NCI-H446 (cell line): Measurements from ENCODE around the gene YOD1.

Source experiments
- DNase-seq, 2 experiments: peaks; one replicate each; lab custom pipeline; 2025; lab: John Stamatoyannopoulos, UW

Gene YOD1

DNA sequence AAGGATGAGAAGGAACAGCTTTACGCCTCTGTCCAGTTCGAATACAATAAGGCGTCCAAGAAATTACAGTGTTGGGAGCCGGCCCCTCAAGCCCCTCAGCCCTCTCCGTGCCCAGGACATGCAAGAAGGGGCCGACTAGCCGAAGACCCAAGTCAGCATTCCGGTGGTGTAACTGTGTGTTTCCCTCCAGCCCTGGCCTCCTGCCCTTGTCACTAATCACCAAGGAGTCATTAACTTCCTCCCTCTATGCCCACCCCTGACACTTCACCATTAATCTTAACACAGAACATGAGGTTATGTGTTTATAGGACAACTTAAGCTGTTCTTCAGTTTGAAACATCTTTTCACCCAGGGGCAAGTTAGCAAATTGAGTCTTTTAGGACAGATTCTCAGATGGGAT lies 21.2 kb upstream of the YOD1 start:
- no peak for DNase-seq

DNA sequence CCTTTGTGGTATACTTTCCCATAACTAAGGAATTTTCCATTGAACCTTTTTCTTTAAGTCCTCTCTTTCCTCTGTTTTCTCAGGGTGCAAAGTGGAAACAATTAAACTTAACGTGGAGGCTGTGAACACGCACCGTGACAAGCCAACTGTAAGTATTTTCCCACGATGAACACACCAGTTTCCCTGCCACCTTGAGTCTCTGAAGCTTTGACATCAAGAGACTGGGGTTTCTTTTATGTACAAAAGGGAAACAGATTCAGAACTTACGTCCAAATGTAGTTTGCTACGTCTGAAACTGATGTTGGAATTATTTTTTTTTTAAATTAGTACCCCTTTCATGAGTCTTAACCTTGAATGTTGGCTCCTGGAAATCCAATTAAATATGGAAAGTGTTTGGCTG lies 20.4 kb upstream of the YOD1 start:
- no peak for DNase-seq

DNA sequence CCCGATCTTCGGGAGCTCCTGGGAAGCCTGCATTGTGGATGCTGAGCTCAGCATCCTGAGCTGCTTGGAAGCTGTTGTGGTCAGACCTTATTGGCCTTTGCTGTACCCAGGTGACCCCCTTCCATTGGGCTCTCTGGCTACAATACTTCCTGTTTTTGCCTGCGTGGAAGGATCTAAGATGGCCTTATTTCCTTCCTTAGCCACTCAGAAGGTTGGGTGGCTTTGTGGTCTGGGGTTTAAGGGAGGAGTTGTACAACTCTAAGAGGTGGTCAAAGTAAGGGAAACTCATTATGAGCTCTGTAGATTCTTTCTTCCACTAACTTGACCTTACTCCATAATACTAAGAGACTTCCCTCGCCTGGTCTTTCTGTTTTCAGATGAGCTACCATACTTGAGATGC lies 19.8 kb upstream of the YOD1 start:
- DNase-seq, result no peak

DNA sequence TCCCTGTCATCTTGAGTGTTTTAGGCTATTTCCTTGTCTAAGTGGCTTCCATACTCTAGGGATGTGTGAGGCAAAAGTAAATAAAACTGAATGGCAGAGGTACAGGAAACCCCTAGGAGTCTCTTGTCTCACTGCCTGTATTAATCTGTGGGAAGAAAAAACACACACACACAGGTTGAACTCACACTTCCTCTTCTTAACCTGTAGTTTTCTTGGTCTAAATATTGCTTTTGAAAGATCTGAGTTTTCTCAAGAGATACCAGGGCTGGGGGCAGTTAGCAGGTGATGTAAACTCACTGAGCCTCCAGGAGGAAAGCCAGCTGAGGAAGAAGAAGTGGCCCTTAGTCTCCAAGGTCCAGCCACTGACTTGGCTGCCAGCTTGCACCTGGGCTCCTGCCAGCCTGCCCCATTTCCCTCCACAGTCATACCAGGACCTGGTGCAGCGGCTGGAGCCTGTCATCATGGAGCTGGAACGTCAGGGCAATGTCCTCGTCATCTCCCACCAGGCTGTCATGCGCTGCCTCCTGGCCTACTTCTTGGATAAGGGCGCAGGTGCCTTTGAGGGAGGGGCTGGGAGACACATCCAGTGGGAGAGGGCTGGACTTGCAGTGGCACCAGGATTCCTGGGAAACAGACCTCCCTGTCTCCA lies 19.0 kb upstream of the YOD1 start:
- DNase-seq, result no peak

DNA sequence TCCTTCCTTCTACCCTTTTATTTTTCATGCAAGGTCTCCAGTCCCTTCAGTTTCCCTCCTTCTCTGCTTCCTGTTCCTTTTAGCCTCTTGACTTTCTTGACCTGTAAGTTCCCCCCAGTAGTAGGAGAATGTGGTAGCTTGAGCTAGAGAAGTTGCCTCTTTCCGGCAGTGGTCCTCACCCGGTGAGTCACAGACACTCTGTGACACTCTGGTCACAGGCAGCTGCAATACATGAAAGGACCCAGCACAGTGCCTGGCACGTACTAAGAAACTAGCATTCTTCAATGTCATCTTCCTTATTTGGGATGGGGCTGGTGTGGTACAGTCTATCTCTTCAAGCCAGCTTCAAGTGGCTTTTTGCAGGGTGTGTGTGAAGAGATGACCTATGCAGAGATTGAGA lies 18.1 kb upstream of the YOD1 start:
- DNase-seq, result no peak

DNA sequence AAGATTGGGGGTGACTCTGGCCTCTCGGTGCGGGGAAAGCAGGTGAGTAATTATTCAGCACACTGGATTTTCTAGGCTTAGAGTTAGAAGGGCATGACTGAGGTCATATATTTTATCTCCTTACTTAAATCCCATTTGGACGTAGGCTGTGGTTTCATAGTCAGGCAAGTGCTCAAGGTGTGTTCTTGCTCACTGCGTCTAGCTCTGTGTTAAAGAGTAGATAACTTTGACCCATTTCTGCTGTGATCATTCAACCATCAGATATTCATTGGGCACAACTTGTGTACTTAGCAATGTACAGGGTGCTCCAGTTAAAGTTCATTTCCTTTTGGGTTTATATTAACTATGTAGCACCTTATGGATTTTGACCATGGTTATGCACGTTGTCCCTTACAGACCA lies 16.7 kb upstream of the YOD1 start:
- DNase-seq, result no peak

DNA sequence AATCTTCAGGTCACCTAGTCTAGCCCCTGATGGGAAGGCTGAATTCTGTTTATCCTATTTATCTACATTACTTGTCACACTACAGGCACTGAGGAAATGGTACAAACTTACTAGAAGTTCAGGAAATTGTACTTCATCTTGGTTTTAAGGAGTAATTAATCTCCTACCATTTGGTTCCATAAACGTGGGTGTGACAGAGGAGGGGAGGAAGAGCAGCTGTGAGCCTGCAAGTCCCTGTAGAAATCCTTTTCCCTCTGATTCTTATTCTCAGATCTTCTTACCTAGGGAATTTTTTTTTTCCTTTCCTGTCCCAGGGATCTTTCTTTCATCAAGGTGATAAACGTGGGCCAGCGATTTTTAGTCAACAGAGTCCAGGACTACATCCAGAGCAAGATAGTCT lies 16.2 kb upstream of the YOD1 start:
- no peak for DNase-seq

DNA sequence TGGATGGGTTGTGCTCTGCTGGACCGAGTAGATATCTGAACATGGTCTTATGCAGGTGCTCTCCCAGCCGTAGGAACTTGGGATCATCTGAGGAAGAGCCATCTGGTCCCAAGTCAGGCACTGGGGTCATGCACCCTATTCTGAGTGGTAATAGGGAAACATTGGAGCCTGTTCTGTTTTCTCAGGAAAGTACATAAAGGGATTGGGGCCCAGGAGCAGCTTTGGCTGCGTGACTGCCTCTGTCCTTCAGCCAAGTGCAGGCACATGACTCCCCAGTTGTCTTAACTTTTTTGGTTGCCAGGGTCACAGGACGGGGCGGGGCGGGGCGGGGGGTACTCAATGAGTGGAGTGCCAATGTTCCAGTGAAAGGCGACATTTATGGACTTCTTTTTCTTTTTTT lies 13.6 kb upstream of the YOD1 start:
- DNase-seq, result no peak

DNA sequence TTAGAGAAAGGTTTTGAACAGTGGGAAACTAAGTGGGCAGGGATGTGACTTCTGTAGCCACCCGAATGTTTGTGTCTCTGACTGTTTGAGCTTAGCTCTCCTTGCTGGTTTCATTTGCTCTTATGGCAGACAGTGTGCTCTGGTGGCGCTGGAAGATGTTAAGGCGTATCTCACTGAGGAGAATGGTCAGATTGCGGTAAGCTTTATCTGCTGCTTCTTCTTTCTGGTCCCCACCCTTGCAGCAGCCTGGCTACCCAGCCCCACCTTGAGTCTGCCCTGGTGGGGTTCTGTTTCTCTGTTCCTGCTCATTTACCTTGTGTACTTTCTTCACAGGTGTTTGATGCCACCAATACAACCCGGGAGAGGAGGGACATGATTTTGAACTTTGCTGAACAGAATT lies 12.0 kb upstream of the YOD1 start:
- no peak for DNase-seq

DNA sequence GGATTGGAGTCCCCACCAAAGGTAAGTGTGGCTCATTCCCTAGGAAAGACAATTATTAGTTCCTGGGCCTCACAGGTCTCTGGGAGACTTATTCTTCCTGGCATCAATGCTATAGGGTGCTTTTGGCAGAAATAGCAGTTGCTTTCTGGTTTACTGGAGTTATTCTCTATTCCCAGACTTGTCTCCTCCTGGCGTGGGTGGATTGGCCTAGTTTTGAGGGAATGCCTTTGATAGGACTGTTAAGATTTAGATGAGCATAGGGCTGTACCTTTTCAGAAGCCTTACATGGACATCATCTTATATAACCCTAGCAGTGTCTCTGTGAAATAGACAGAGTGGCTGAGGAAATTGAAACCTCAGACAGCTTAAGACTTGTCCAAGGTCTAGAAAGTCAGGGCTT lies 11.1 kb upstream of the YOD1 start:
- DNase-seq, result no peak

DNA sequence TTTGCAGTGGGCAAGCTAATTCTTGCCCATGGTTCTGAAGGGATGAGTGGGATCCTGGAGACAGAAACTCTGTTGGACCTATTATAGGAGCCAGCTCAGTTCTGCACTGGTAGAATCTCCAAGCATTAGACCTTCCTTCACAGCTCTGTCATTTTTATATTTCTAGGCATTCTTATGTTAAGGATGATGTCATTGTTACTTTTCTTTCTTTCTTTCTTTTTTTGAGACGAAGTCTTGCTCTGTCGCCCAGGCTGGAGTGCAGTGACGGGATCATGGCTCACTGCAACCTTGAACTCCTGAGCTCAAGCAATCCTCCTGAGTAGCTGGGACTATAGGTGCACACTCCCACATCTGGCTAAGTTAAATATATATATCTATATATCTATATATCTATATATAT lies 9.6 kb upstream of the YOD1 start:
- no peak for DNase-seq

DNA sequence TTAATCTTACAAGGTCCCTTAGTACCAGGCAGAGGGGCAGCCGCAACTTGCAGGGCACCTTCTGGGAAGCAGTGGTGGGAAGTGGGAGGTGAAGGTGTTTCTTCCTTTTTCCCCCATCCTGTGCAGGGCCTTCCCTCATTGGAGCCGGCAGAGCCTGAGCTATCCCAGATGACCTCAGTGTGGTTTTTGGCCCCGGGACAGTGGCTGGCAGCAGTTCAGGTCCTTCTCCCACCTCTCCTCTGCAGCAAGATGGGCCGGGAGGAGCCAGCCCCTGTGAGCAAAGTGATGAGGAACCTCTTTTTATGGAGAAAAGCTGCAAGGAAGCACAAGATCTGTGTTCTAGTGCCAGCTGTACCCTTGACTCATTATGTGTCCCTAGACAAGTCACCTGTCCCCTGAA lies 8.9 kb upstream of the YOD1 start:
- no peak for DNase-seq

DNA sequence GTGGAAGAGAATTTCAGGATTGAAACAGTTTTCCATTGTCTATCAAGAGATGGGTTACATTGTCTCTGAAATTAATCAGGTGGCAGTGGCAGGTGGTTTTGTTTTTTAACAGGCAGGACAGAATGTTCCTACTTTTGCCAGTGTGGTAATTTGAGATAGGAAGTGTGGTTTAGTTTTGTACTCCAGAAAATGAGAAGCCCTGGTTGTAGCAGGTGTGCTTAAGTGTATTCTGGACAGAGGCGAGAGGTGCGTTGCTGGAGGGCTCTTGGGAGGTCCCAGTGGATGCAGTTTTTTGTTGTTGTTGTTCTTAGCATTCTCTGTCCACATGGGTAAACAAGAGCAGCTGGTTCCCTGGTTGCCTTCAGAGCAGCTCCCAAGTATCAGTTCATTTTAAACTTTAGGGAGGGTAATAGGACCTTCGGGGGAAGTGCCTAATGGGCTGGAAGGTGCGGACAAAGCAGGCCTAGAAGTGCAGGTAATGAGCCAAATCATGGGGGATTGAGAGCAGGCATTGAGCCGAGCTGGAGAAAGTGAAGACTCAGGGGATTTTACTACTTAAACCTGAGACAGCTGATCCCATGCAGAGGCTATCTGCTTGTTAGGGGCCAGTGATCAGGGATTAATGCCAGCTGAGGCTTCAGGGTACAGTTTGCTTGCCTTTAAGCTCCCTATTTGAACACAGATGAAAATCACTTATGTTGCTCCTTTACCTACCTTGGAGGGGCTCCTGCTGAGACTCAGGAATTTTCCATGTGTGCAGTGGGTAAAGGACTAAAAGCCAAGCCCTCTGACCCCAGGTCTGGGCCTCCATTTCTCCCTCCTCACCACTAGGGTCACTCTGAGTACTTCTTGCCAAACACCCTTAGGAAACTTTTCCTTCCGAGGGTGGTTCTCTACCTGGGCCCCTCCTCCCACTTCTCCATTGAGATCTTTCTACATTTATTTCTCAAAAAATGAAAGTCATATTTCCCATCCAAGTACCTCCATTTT lies 8.2 kb upstream of the YOD1 start:
- no peak for DNase-seq

DNA sequence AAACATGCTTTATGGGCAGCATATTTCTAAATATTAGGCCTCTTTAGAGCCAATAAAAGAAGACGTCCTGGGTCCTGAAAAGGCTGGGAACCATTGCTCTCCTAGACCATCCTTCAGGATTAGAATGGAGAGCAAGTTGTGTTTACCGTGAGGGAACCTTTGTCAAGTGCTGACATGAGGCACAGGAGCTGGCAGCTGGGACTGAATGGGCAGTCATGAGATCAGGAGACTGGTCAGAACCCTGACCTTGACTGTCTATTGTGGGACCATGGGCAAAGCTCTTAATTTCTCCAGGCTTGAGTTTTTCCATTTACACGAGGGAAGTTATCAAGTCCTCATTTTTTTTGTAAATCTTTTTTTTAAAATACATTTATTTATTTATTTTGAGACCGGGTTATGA lies 7.2 kb upstream of the YOD1 start:
- no peak for DNase-seq

DNA sequence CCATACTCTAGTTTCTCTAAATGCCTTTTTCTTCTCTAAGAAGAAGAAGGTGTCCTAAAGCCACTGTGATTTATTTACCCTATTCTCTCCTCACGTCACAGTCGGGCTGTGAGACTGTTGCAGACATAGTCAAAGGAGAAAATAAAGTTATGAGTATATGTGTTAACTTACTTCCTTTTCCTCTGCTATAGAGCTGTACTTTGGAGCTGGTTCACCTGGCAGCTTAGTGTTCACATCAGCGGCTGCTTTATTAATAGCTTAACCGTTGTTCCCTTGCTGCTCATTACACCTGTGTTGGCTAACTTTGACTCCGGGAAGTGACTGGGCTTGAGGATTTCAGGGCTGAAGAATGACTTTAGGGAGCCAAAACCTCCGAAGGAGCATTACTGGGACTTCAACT lies 5.7 kb upstream of the YOD1 start:
- DNase-seq, result no peak

DNA sequence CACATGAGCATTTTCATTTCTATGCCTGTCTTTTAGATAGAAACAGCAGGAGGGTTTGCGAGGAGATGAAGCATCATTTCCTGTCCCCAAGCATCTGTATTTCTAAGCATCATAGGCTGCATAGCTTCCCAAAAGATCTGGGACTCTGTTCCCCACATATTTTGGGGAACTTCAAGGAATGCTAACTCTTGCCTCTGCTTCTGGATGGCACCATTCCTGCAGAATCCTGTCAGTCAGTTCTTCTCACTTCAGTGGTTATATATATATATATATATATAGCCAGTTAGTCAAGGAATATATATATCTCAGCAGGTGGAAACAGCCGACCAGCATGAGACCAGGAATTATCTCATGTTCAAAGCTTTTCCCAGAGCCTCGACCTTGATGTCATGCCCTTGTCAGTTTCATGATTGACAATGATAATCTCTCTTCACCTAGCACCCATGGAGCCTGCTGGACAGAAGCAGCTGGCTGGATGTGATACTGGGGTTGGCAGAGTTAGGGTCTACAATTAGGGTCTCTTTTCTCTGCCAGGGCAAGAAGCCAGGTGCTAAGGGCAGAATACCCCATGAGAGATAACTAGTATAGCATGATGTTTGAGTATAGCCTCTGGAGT lies 4.5 kb upstream of the YOD1 start:
- DNase-seq, result no peak

DNA sequence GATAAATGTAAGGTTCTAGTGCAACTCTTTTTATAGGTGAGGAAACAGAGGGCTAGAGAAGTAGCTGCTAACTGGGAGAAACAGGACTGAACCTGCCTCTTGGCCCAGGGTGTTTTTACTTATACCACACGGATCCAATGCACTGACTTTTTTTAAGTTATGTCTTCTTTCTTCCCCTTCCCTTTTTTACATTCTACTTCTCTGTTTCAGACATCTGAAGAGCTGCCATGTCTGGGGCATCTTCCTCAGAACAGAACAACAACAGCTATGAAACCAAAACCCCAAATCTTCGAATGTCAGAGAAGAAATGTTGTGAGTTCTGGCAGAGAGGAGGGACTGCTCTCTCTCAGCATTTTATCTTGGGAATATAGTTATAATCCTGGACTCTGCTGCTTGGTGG lies 3.5 kb upstream of the YOD1 start:
- DNase-seq, result no peak

DNA sequence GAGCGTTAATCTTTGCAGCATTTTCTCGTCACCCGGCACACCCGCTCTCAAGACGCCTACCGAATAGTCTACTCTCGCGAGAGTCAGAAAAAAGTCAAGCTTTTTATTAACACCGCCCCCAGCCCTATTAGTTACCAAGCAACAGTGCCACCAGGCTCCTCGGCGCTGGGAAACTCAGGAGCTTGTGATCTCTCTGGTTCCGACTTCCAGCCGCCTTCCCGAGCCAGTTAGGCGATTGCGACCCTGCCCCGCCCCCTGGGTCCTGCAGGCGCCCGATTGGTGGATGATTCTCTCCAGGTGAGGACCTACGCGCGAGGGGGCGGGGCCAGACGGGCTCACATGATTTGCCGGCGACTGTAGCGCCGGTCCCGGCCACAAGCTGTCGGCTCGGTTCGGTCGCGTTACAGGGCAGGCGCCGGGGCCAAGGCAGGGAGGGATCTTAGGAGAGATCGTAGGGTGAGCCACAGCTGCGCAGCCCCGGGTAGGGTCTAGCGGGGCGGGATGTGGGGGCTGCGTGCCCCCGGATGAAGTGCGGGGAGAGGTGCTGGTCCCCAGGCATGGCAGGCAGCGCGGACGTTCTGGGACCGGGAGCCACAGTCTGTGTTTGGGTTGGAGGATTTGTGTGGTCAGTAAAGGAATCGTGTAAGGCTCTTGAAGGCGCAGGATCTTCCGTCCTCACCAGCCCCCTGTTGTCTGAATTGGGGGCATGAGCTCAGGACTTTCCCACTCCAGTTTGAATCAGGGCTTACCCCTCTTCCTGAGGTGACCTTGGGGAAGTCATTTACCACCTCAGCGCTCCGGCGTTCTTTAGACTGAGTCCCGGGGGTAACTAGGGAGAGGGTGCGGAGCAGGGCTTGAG lies 2.1 kb upstream of the YOD1 start, which contains the start of gene PFKFB2:
TSS of gene PFKFB2 (plus strand) at position 365 of the 859 bp plus-strand sequence. CDS start 1,443 bp downstream, outside the sequence.
- peak; percentile 99 for DNase-seq

DNA sequence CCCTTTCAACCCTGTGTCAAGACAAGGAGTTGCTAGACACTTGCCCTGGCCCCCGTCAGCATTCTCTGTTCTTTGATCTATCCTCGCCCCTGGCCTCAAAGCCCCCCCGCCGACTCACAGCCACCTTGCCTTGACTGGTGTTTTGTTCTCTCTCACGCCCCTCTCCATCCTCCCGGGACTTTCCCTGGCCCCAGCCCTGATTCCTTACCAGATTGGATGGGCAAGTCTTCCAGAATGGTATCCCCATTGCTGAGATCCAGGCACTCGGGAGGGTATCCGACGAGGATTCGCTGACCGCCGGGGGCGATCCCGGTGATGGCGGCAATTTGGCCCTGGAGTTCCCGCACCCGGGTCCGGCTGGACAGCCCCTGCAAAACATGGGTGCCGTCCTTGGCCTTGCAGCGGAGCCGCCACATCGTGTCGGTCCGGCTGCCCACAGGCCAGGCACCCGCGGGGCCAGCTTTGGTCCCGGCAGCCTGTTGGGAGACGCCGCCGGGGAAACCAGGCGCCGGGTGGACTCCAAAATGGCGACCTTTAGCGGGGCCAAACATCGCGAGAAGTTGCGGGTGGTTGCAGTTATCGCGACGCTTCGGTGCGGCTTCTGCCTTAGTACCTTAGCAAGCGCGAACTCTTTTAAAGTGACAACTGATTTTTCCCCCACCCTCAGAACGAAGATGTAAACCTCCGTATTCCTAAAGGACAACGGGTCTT lies 373 bp downstream of the YOD1 start:
- DNase-seq, result peak; percentile 91 to 98

DNA sequence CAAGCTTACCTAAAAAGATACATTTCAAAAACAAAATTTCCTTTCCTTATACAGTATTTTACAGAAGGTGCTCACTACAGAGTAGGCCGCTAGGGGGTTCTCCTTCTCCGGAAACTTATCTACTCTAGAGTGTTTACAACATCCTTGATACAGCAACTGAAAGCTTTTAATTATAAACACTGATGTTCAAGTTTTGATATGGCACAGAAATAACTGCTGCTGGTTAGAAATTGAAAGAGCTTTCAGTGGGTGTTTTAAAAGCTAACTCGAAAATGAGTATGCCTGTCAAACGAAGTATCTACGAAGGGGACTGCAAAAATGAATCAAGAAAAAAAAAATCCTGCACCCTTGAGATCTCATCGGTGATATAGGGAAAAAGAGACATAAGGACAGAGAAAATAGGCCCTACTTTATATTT lies 1.0 kb downstream of the YOD1 start:
- peak; percentile 41 to 60 for DNase-seq

DNA sequence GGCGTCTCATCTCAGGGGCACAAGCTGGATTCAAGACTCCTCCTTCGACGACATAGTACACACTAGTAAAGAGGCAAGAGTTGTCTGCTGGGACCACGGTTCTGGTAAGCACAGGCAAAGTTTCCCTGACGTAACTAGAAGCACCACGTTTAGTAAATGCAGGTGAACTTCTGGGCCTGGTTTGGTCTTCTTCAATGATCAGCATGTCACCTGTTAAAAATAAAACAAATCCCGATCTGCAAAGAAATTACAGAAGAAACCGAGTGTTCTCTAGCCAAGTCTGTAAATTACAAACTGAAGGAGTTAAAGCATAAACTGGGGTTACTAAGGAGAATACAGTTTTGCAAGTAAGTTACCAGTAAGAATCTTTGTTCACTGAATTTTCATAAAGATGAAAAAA lies 1.5 kb downstream of the YOD1 start:
- no peak for DNase-seq
